HepG2 (cell line): Measurements from ENCODE around the gene DCLK1. TPM values are rescaled to one million over a fixed set of nuclear protein-coding genes. Genes with fewer than 3 reads are reported as not detected.

Experiments
- ATAC-seq: fragments of 200-7000 bp; cut with Tn5 transposase; 3 replicates; pipeline ENCODE4 v1.9.1; 2020; ENCODE audit warnings: mild to moderate bottlenecking, moderate library complexity
- BruUV-seq: library from RNA; stranded (reverse); fragments of 400-500 nt; replicated peaks from 2 replicates; lab custom pipeline; 2021; lab: Mats Ljungman, UMichigan
- CTCF ChIA-PET: fragments of 300-600 bp; formaldehyde crosslinking; extraction: SDS; loops from one replicate; lab custom pipeline; 2021; ENCODE audit warnings: low total read pairs, inconsistent platforms, low intra/inter-chr PET ratio; lab: Yijun Ruan, JAX
- POLR2A ChIA-PET: fragments of 350-600 bp; sonication (Branson Sonifier 250); formaldehyde crosslinking; loops from one replicate; lab custom pipeline; 2020; ENCODE audit warnings: antibody characterized with exemption, inconsistent platforms; lab: Yijun Ruan, JAX
- DNase-seq: peaks from one replicate; pipeline ENCODE4 v3.0.0-alpha.2; 2015; ENCODE audit warnings: low spot score
- FAIRE-seq: peaks from 3 replicates; lab custom pipeline; 2011; peaks lifted over from hg19 to GRCh38; lab: Jason Lieb, UNC
- H2AFZ ChIP-seq: one replicate; pipeline ENCODE4 v1.6.1; 2011; ENCODE audit warnings: low read length, inconsistent platforms
- H3K27ac ChIP-seq: fragments of 300-600 bp; 3 replicates; pipeline ENCODE4 v1.8.0; 2011; ENCODE audit warnings: mixed run types, mild to moderate bottlenecking, mixed read lengths, low read length, inconsistent platforms; ENCODE audit not compliant: insufficient read depth; ENCODE audit errors: extremely low read length
- H3K27me3 ChIP-seq, 2 experiments: fragments of 200-600 bp in 1 of 2; 2 replicates in 1 of 2; 3 replicates in 1 of 2; pipeline versions ENCODE4 v1.6.0 to v1.8.0; 2011; ENCODE audit warnings: low read length in 2 of 2, mild to moderate bottlenecking in 2 of 2, moderate library complexity in 2 of 2, inconsistent platforms in 1 of 2; ENCODE audit not compliant: insufficient read depth in 2 of 2, control insufficient read depth in 1 of 2
- H3K36me3 ChIP-seq, 2 experiments: fragments of 200-600 bp in 1 of 2; replicated peaks in 1 of 2; 2 replicates in 1 of 2; 3 replicates in 1 of 2; pipeline versions ENCODE4 v1.5.1 to v1.8.0; 2011; ENCODE audit warnings: low read length in 2 of 2, inconsistent platforms in 1 of 2; ENCODE audit not compliant: insufficient read depth in 2 of 2, control insufficient read depth in 1 of 2
- H3K4me1 ChIP-seq: 2 replicates; pipeline ENCODE4 v1.5.1; 2012; ENCODE audit warnings: low read length, inconsistent platforms; ENCODE audit not compliant: insufficient read depth
- H3K4me2 ChIP-seq: 2 replicates; pipeline ENCODE4 v1.6.0; 2011; ENCODE audit warnings: low read depth, low read length, inconsistent platforms
- H3K4me3 ChIP-seq, 3 experiments: fragments of 200-600 bp in 1 of 3; sonication (generic), shearing (Covaris generic) in 1 of 3; replicated peaks in 1 of 3; 2 replicates each; pipeline ENCODE4 v1.5.1; 2011 to 2016; ENCODE audit warnings: low read length in 3 of 3, inconsistent platforms in 2 of 3, low read depth in 2 of 3, mild to moderate bottlenecking in 2 of 3, control low read depth in 1 of 3, mixed read lengths in 1 of 3; ENCODE audit not compliant: insufficient read depth in 1 of 3
- H3K79me2 ChIP-seq: one replicate; pipeline ENCODE4 v1.6.1; 2011; ENCODE audit warnings: low read length, inconsistent platforms; ENCODE audit not compliant: insufficient read depth
- H3K9ac ChIP-seq: 2 replicates; pipeline ENCODE4 v1.6.0; 2011; ENCODE audit warnings: mild to moderate bottlenecking, low read depth, low read length, inconsistent platforms; ENCODE audit not compliant: insufficient read depth
- H3K9me3 ChIP-seq: 2 replicates; pipeline ENCODE4 v1.5.1; 2012; ENCODE audit warnings: mild to moderate bottlenecking, low read length
- H4K20me1 ChIP-seq: 2 replicates; pipeline ENCODE4 v1.6.0; 2011; ENCODE audit warnings: inconsistent platforms, mild to moderate bottlenecking, low read length, moderate library complexity; ENCODE audit not compliant: insufficient read depth
- CEBPB ChIP-seq: IDR thresholded peaks from 2 replicates; pipeline ENCODE4 v1.6.1; 2011; ENCODE audit warnings: low read depth, low read length, improper control_type of control experiment, borderline replicate concordance
- HOXA9 ChIP-seq: sonication (generic); formaldehyde crosslinking; IDR thresholded peaks from 2 replicates; pipeline ENCODE4 v1.8.1; 2022; ENCODE audit warnings: missing genetic modification reagents, mild to moderate bottlenecking, moderate library complexity, borderline replicate concordance
- IKZF4 ChIP-seq: sonication (generic); formaldehyde crosslinking; IDR thresholded peaks from 2 replicates; pipeline ENCODE4 v1.5.1; 2020; ENCODE audit warnings: borderline replicate concordance, mild to moderate bottlenecking, low read depth, missing genetic modification reagents; ENCODE audit errors: not compliant biosample characterization
- PAF1 ChIP-seq: IDR thresholded peaks from 2 replicates; pipeline ENCODE4 v1.6.1; 2016; ENCODE audit warnings: missing genetic modification reagents, missing compliant biosample characterization
- ZBTB7B ChIP-seq: sonication (generic); formaldehyde crosslinking; IDR thresholded peaks from 2 replicates; pipeline ENCODE4 v1.4.0; 2020; ENCODE audit warnings: missing genetic modification reagents
- ZNF549 ChIP-seq: sonication (generic); formaldehyde crosslinking; IDR thresholded peaks from 2 replicates; pipeline ENCODE4 v1.5.0; 2020; ENCODE audit warnings: missing genetic modification reagents
- ZNF569 ChIP-seq: sonication (generic); formaldehyde crosslinking; IDR thresholded peaks from 2 replicates; pipeline ENCODE4 v1.5.0; 2020; ENCODE audit warnings: mild to moderate bottlenecking, missing genetic modification reagents, moderate library complexity, borderline replicate concordance
- WGBS: methylation state at CpG from one replicate; pipeline ENCODE4 v1.1.6; 2017; ENCODE audit warnings: low lambda C conversion rate; 5-methylcytosine and 5-hydroxymethylcytosine counted together
- in situ Hi-C: cut with HindIII; loops from 2 replicates; pipeline ENCODE4 v1.10.0; 2017; ENCODE audit warnings: low pct_unique_long_range_greater_than_20kb; ENCODE audit not compliant: extremely low pct_ligation_motif_present
- intact Hi-C: fragments of 100-400 bp; cut with micrococcal nuclease; formaldehyde crosslinking; loops from one replicate; pipeline ENCODE4 v1.10.0; 2022; ENCODE audit not compliant: unreplicated experiment
- polyA plus RNA-seq, 8 experiments: library from polyadenylated mRNA; depleted of rRNA in 3 of 8; stranded (reverse) in 7 of 8; unstranded in 1 of 8; fragments of >200 nt; fragmentation: Illumina TruSeq in 4 of 8; extraction: Trizol in 4 of 8; gene quantifications; 2 replicates each; pipeline versions ENCODE4 v1.2.1 to v1.2.3, GENCODE V29; 2011 to 2016; ENCODE audit warnings: low read depth in 4 of 8, missing spikeins in 1 of 8, mixed read lengths in 1 of 8; ENCODE audit not compliant: insufficient read depth in 1 of 8
- total RNA-seq, 5 experiments: library from RNA; depleted of rRNA; stranded (reverse); fragments of >200 nt; fragmentation: Illumina TruSeq; extraction: Trizol; gene quantifications; 2 replicates each; pipeline ENCODE4 v1.2.3, GENCODE V29; 2016; ENCODE audit warnings: low read depth in 1 of 5
- TF ChIP-seq, protein P1 (sequence below): sonication (generic); formaldehyde crosslinking; IDR thresholded peaks from 2 replicates; pipeline ENCODE4 v1.5.1; 2020; ENCODE audit warnings: mild to moderate bottlenecking, missing genetic modification reagents, borderline replicate concordance
- TF ChIP-seq, protein P2 (sequence below): conservative IDR thresholded peaks from 2 replicates; pipeline ENCODE4 v1.6.1; 2018; ENCODE audit warnings: missing genetic modification reagents
- TF ChIP-seq, protein P3 (sequence below): IDR thresholded peaks from 2 replicates; pipeline ENCODE4 v1.6.1; 2018; ENCODE audit warnings: missing genetic modification reagents, mild to moderate bottlenecking, missing compliant biosample characterization

Gene DCLK1
- total and polyA plus RNA-seq, 2 of the 13 experiments (the other 11 are each of a cell fraction or from before 2014, with no cell fraction given): not detected

DNA sequence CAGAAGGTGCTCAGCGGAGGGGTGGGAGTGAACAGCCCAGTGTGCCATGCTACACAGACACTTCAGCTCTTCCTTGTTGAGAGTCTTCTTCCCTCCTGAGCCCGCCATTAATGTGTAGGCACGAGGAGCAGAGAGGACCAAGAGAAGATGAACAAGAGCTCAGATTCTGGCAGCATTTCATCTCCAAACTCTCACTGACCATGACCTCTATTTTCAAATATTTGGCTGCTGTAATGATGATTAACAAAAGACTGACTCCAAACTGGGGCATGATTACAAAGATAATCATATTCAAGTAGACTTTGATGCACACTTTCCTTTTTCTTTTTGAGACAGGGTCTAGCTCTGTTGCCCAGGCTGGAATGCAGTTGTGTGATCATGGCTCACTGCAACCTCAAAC, 236.5 kb downstream of the DCLK1 start:
- FAIRE-seq (no peak), ATAC-seq (no peak), DNase-seq (no peak)
- 30% methylated on average over 3 of the region's 3 CpGs for WGBS
- no peak overlapping the region for H3K9ac ChIP-seq
- BruUV-seq: no TSS peak
- no peak overlapping the region for H2AFZ ChIP-seq
- H3K79me2 ChIP-seq: no peaks in the 10 kb centered on the region
- in situ Hi-C loops: no loop called here
- H3K27ac ChIP-seq: no peak overlapping the region
- no peaks in the 10 kb centered on the region for H3K9me3 ChIP-seq
- H4K20me1 ChIP-seq: no peaks in the 10 kb centered on the region
- no peaks in the 10 kb centered on the region for H3K36me3 ChIP-seq
- H3K27me3 ChIP-seq: no peaks in the 10 kb centered on the region; a peak in 1 of 5 replicates
- ChIA-PET CTCF (no interaction called here), POLR2A (no interaction called here)
- no peak overlapping the region for H3K4me2 ChIP-seq
- H3K4me3 ChIP-seq: no peak overlapping the region
- no peaks in the 10 kb centered on the region for H3K4me1 ChIP-seq
- intact Hi-C loops: no loop called here
- TF ChIP-seq, protein P1, sequence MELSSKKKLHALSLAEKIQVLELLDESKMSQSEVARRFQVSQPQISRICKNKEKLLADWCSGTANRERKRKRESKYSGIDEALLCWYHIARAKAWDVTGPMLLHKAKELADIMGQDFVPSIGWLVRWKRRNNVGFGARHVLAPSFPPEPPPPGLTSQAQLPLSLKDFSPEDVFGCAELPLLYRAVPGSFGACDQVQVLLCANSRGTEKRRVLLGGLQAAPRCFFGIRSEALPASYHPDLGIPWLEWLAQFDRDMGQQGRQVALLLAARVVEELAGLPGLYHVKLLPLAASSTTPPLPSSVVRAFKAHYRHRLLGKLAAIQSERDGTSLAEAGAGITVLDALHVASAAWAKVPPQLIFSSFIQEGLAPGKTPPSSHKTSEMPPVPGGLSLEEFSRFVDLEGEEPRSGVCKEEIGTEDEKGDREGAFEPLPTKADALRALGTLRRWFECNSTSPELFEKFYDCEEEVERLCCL: no peak
- TF ChIP-seq ZNF549 (CRISPR knock-in tag): no peak
- TF ChIP-seq IKZF4: no peak
- no peak for TF ChIP-seq CEBPB
- TF ChIP-seq, protein P2, sequence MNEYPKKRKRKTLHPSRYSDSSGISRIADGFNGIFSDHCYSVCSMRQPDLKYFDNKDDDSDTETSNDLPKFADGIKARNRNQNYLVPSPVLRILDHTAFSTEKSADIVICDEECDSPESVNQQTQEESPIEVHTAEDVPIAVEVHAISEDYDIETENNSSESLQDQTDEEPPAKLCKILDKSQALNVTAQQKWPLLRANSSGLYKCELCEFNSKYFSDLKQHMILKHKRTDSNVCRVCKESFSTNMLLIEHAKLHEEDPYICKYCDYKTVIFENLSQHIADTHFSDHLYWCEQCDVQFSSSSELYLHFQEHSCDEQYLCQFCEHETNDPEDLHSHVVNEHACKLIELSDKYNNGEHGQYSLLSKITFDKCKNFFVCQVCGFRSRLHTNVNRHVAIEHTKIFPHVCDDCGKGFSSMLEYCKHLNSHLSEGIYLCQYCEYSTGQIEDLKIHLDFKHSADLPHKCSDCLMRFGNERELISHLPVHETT (CRISPR knock-in tag): no peak
- TF ChIP-seq ZBTB7B (CRISPR knock-in tag): no peak
- TF ChIP-seq, protein P3, sequence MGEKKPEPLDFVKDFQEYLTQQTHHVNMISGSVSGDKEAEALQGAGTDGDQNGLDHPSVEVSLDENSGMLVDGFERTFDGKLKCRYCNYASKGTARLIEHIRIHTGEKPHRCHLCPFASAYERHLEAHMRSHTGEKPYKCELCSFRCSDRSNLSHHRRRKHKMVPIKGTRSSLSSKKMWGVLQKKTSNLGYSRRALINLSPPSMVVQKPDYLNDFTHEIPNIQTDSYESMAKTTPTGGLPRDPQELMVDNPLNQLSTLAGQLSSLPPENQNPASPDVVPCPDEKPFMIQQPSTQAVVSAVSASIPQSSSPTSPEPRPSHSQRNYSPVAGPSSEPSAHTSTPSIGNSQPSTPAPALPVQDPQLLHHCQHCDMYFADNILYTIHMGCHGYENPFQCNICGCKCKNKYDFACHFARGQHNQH: no peak
- TF ChIP-seq PAF1: no peak
- no peak for TF ChIP-seq HOXA9 (CRISPR knock-in tag)
- no peak for TF ChIP-seq ZNF569
